SK-N-SH (cell line): Measurements from ENCODE around the gene CD59. TPM values are rescaled to one million over a fixed set of nuclear protein-coding genes. Genes with fewer than 3 reads are reported as not detected.

ENCODE experiments used
- CTCF ChIA-PET: fragments of 300-600, 350-600 bp; formaldehyde crosslinking; extraction: SDS; loops from one replicate; lab custom pipeline; 2021; lab: Yijun Ruan, JAX
- POLR2A ChIA-PET: fragments of 350-600 bp; sonication (Branson Sonifier 250); formaldehyde crosslinking; extraction: SDS; loops from one replicate; lab custom pipeline; 2020; ENCODE audit warnings: antibody characterized with exemption, inconsistent platforms; lab: Yijun Ruan, JAX
- DNase-seq: peaks from one replicate; pipeline ENCODE4 v3.0.0; 2012
- H2AFZ ChIP-seq: fragments of 200-600 bp; sonication (generic); 2 replicates; pipeline ENCODE4 v1.8.1; 2016; ENCODE audit warnings: antibody characterized with exemption, mild to moderate bottlenecking, low read depth
- H3F3A ChIP-seq: fragments of 200-600 bp; sonication (generic); replicated peaks from 2 replicates; pipeline ENCODE3; 2016; ENCODE audit warnings: antibody characterized with exemption, mild to moderate bottlenecking; ENCODE audit not compliant: insufficient read depth
- H3K27ac ChIP-seq, 2 experiments: fragments of 200-500 bp in 1 of 2; fragments of 200-600 bp in 1 of 2; sonication (Bioruptor generic) in 1 of 2; sonication (generic), shearing (Covaris generic) in 1 of 2; 2 replicates each; pipeline versions ENCODE4 v1.5.1 to v1.6.1; 2014 to 2016; ENCODE audit warnings: low read depth in 2 of 2, inconsistent platforms in 1 of 2, low read length in 1 of 2, mild to moderate bottlenecking in 1 of 2, mixed read lengths in 1 of 2
- H3K27me3 ChIP-seq: fragments of 200-600 bp; sonication (generic), shearing (Covaris generic); 2 replicates; pipeline ENCODE4 v1.6.1; 2016; ENCODE audit warnings: mixed run types; ENCODE audit not compliant: insufficient read depth
- H3K36me3 ChIP-seq, 2 experiments: fragments of 200-500 bp in 1 of 2; fragments of 200-600 bp in 1 of 2; sonication (Bioruptor generic) in 1 of 2; sonication (generic) in 1 of 2; replicated peaks in 1 of 2; 2 replicates each; pipeline versions ENCODE3 to v1.5.1; 2014 to 2016; ENCODE audit warnings: low read length in 1 of 2, mild to moderate bottlenecking in 1 of 2; ENCODE audit not compliant: insufficient read depth in 2 of 2, control insufficient read depth in 1 of 2
- H3K4me1 ChIP-seq, 2 experiments: fragments of 200-500 bp in 1 of 2; fragments of 200-600 bp in 1 of 2; sonication (Bioruptor generic) in 1 of 2; sonication (generic), shearing (Covaris generic) in 1 of 2; 2 replicates each; pipeline versions ENCODE4 v1.5.1 to v1.6.1; 2014 to 2016; ENCODE audit warnings: low read depth in 1 of 2, low read length in 1 of 2, mixed run types in 1 of 2; ENCODE audit not compliant: insufficient read depth in 2 of 2, control insufficient read depth in 1 of 2
- H3K4me2 ChIP-seq: fragments of 200-600 bp; sonication (generic), shearing (Covaris generic); 2 replicates; pipeline ENCODE4 v1.6.1; 2017; ENCODE audit warnings: mixed run types
- H3K4me3 ChIP-seq, 2 experiments: fragments of 200-500 bp in 1 of 2; fragments of 200-600 bp in 1 of 2; sonication (Bioruptor generic) in 1 of 2; sonication (generic), shearing (Covaris generic) in 1 of 2; 2 replicates each; pipeline versions ENCODE4 v1.5.1 to v1.8.1; 2014 to 2016; ENCODE audit warnings: low read depth in 2 of 2, inconsistent platforms in 1 of 2, low read length in 1 of 2, mild to moderate bottlenecking in 1 of 2, mixed read lengths in 1 of 2, moderate library complexity in 1 of 2
- H3K79me2 ChIP-seq: fragments of 200-600 bp; sonication (generic); 2 replicates; pipeline ENCODE4 v1.8.1; 2017; ENCODE audit warnings: mild to moderate bottlenecking; ENCODE audit not compliant: insufficient read depth
- H3K9ac ChIP-seq: fragments of 200-600 bp; sonication (generic); 2 replicates; pipeline ENCODE4 v1.6.1; 2017; ENCODE audit warnings: mixed run types
- H3K9me2 ChIP-seq: fragments of 200-600 bp; sonication (generic); 2 replicates; pipeline ENCODE4 v1.6.1; 2017; ENCODE audit warnings: mixed run types
- H3K9me3 ChIP-seq: fragments of 200-600 bp; sonication (generic); 2 replicates; pipeline ENCODE4 v1.6.1; 2017; ENCODE audit warnings: mixed run types, mild to moderate bottlenecking, moderate library complexity
- H4K20me1 ChIP-seq: fragments of 200-600 bp; sonication (generic); 2 replicates; pipeline ENCODE4 v1.6.1; 2017; ENCODE audit warnings: mild to moderate bottlenecking, mixed run types; ENCODE audit not compliant: insufficient read depth
- CHD2 ChIP-seq: fragments of 150-350 bp; IDR thresholded peaks from 2 replicates; pipeline ENCODE4 v1.6.1; 2018; ENCODE audit warnings: low read length; ENCODE audit not compliant: partially characterized antibody
- ELF1 ChIP-seq: IDR thresholded peaks from 2 replicates; pipeline ENCODE4 v1.4.0; 2012
- EP300 ChIP-seq, 2 experiments: IDR thresholded peaks; 2 replicates each; pipeline versions ENCODE4 v1.4.0 to v1.6.1; 2012; ENCODE audit warnings: borderline replicate concordance in 1 of 2, low read depth in 1 of 2, low read length in 1 of 2
- EZH2phosphoT487 ChIP-seq: fragments of 200-600 bp; sonication (generic); IDR thresholded peaks from 2 replicates; pipeline ENCODE4 v1.6.1; 2017; ENCODE audit warnings: low read depth, mixed run types, mild to moderate bottlenecking, antibody characterized with exemption, moderate library complexity, borderline replicate concordance
- FOXJ3 ChIP-seq: sonication (generic); formaldehyde crosslinking; IDR thresholded peaks from 2 replicates; pipeline ENCODE4 v1.5.1; 2020; ENCODE audit warnings: mild to moderate bottlenecking, missing genetic modification reagents
- GABPA ChIP-seq: IDR thresholded peaks from 2 replicates; pipeline ENCODE4 v1.4.0; 2012; ENCODE audit warnings: low read depth, mild to moderate bottlenecking
- JUND ChIP-seq: IDR thresholded peaks from 2 replicates; pipeline ENCODE4 v1.4.0; 2012
- NFIC ChIP-seq: IDR thresholded peaks from 2 replicates; pipeline ENCODE4 v1.4.0; 2012; ENCODE audit warnings: borderline replicate concordance
- POLR2AphosphoS5 ChIP-seq: IDR thresholded peaks from 2 replicates; pipeline ENCODE4 v1.6.1; 2012; ENCODE audit warnings: low read depth, low read length
- RCOR1 ChIP-seq: fragments of 150-350 bp; IDR thresholded peaks from 2 replicates; pipeline ENCODE4 v1.6.1; 2017; ENCODE audit warnings: antibody characterized with exemption, low read length
- YY1 ChIP-seq: IDR thresholded peaks from 2 replicates; pipeline ENCODE4 v1.4.0; 2012; ENCODE audit warnings: low read depth, mild to moderate bottlenecking
- ZBTB33 ChIP-seq: IDR thresholded peaks from 2 replicates; pipeline ENCODE4 v1.4.0; 2012; ENCODE audit warnings: low read depth, borderline replicate concordance
- WGBS: methylation state at CpG from one replicate; pipeline ENCODE4 v1.1.6; 2017; ENCODE audit warnings: low lambda C conversion rate; 5-methylcytosine and 5-hydroxymethylcytosine counted together
- polyA plus RNA-seq, 3 experiments: library from polyadenylated mRNA; depleted of rRNA; stranded (reverse); fragments of >200 nt; gene quantifications; 2 replicates each; pipeline ENCODE4 v1.2.3, GENCODE V29; 2012
- TF ChIP-seq, protein P1 (sequence below): fragments of 150-350 bp; IDR thresholded peaks from 2 replicates; pipeline ENCODE4 v1.6.1; 2016; ENCODE audit warnings: mild to moderate bottlenecking, low read depth, low read length
- TF ChIP-seq, protein P2 (sequence below): IDR thresholded peaks from 2 replicates; pipeline ENCODE4; 2012

CD59 gene
- polyA plus RNA-seq, 1 of the 3 experiments (the other 2 are of a cell fraction): 616 TPM

DNA sequence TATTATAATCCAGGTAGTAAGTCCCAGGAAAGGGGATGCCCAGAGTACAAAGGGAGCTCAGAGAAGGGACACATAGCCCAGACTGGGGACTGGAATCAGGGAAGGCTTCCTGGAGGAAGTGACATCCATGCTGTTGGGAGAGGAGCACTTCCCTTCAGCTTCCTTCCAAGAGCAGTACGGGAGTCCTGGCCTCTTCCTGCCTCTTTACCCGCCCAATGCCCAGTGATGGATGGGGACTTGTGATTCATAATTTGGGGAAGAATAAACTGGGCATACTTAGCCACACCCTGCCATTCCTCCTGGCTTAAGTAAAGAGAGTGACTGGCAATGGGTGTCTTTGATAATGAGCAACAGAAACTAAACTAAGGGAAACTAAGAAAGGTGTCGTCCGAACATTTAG is 47.1 kb downstream of the CD59 start:
- Histone ChIP-seq H3K9me2 (no peaks in the 10 kb centered on the region), H3K79me2 (no peaks in the 10 kb centered on the region)
- TF ChIP-seq, protein P1, sequence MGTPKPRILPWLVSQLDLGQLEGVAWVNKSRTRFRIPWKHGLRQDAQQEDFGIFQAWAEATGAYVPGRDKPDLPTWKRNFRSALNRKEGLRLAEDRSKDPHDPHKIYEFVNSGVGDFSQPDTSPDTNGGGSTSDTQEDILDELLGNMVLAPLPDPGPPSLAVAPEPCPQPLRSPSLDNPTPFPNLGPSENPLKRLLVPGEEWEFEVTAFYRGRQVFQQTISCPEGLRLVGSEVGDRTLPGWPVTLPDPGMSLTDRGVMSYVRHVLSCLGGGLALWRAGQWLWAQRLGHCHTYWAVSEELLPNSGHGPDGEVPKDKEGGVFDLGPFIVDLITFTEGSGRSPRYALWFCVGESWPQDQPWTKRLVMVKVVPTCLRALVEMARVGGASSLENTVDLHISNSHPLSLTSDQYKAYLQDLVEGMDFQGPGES: no peak
- no peak for TF ChIP-seq POLR2AphosphoS5
- TF ChIP-seq NFIC: no peak
- TF ChIP-seq JUND: no peak
- TF ChIP-seq EZH2phosphoT487: no peak
- TF ChIP-seq RCOR1: no peak
- no peak for TF ChIP-seq YY1
- TF ChIP-seq, protein P2, sequence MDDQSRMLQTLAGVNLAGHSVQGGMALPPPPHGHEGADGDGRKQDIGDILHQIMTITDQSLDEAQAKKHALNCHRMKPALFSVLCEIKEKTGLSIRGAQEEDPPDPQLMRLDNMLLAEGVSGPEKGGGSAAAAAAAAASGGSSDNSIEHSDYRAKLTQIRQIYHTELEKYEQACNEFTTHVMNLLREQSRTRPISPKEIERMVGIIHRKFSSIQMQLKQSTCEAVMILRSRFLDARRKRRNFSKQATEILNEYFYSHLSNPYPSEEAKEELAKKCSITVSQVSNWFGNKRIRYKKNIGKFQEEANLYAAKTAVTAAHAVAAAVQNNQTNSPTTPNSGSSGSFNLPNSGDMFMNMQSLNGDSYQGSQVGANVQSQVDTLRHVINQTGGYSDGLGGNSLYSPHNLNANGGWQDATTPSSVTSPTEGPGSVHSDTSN: no peak
- no peak for TF ChIP-seq GABPA
- TF ChIP-seq ZBTB33: no peak
- no peak for TF ChIP-seq FOXJ3 (CRISPR knock-in tag)
- no peak for TF ChIP-seq ELF1
- no peak for TF ChIP-seq EP300 (IDR thresholded peaks at IDR 0.05; ENCODE audit: borderline replicate concordance in 1 of 2, low read depth in 1 of 2, low read length in 1 of 2)
- TF ChIP-seq CHD2: no peak
- TF ChIP-seq, all 33 proteins: peak for 0
- Histone ChIP-seq H3K27me3 (no peaks in the 10 kb centered on the region), H3K4me1 (peaks cover 12 to 57% of the 10 kb centered on the region in 2 experiments), H3K9ac (peak overlapping the region; percentile 73; the same call in 1 of the 2 replicates), H4K20me1 (no peaks in the 10 kb centered on the region), H3K4me2 (peak overlapping the region; percentile 65), H3K27ac (peak overlapping the region in 1 of 2 experiments; percentile 100; a peak in 2 of 4 replicates), H2AFZ (no peak overlapping the region), H3F3A (peaks cover 55% of the 10 kb centered on the region), H3K9me3 (no peaks in the 10 kb centered on the region), H3K36me3 (no peaks in the 10 kb centered on the region), H3K4me3 (no peak overlapping the region)
- ChIA-PET POLR2A (no interaction called here), CTCF (interaction anchor here (1.1 to 14.6 kb wide), 14 partner anchors 12 to 523 kb away, joined by 3 to 185 read pairs (median 5); partner anchors contain the start of gene C11orf91)
- 77% methylated on average over 4 of the region's 4 CpGs for WGBS
- no peak for DNase-seq
